ENCODE measurements around the gene ARHGEF11. TPM values are rescaled to one million over a fixed set of nuclear protein-coding genes. Genes with fewer than 3 reads are reported as not detected.

The ARHGEF11 gene
- total RNA-seq, 2 experiments from 2014 or later = 15.3 to 16.6 TPM

DNA sequence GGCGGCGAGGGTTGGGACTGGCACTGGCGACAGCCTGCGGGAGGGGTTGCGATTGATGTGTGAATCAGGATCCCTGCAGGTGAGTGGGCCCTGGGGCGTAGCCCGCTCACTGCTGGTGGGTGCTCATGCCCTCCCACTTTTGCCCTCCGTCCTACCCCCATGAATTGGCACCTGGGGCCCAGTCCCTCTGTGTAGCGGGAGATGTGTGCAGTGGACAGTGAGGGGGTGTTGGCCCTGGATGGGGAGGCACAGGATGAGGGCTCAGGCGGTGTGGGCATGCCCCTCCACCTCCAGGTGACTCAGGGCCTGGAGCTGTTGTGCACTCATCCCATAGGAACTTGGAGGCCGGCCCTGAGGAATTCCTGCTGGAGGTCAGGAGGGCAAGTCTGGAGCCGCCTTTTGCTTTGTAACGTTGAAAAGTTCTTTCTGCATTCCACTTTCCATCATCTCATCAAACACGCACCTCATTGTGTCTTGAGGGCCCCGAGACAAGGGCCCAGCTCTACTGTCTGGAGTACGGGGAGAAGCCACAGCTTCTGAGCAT is 149.0 kb downstream of the ARHGEF11 start:
- DNase-seq = no peak
- ChIA-PET CTCF (interaction anchor here (0.9 kb wide), 1 partner anchor 73 kb away, joined by 3 read pairs; no protein-coding TSS in a partner anchor), POLR2A (no interaction called here)
- Mint-ChIP-seq H3K27ac (peak overlapping the region; percentile 39), H3K36me3 (ENCODE audit: low read depth) (no peaks in the 10 kb centered on the region), H3K4me1 (ENCODE audit: low read depth) (peaks cover 38% of the 10 kb centered on the region), H3K27me3 (ENCODE audit: low read depth) (peaks cover 39% of the 10 kb centered on the region), H3K9me3 (ENCODE audit: insufficient read depth) (no peaks in the 10 kb centered on the region), H3K4me3 (no peak overlapping the region)
- no peak for ATAC-seq

DNA sequence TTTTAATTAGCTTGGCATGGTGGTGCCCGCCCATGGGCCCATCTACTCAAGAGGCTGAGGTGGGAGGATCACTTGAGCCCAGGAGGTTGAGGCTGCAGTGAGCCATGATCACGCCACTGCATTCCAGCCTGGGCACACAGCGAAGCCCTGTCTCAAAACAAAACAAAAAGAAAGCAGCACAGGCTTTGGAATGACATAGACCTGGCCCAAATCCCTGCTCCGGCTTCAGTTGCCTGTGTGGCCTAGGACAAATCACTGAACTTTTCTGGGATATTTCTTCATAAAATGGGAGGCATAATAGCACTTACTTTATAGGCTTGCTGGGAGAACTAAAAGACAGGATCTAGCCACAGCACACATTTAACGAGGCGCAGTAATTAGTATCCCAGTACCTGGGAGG is 149.6 kb downstream of the ARHGEF11 start:
- Mint-ChIP-seq H3K36me3 (ENCODE audit: low read depth) (no peaks in the 10 kb centered on the region), H3K27me3 (ENCODE audit: low read depth) (peaks cover 45% of the 10 kb centered on the region), H3K27ac (no peak overlapping the region), H3K4me1 (ENCODE audit: low read depth) (peaks cover 38% of the 10 kb centered on the region), H3K9me3 (ENCODE audit: insufficient read depth) (no peaks in the 10 kb centered on the region), H3K4me3 (no peak overlapping the region)
- DNase-seq (no peak), ATAC-seq (no peak)
- ChIA-PET POLR2A (no interaction called here), CTCF (interaction anchor here (6.8 kb wide), 1 partner anchor 30 kb away, joined by 93 read pairs; no protein-coding TSS in a partner anchor)

DNA sequence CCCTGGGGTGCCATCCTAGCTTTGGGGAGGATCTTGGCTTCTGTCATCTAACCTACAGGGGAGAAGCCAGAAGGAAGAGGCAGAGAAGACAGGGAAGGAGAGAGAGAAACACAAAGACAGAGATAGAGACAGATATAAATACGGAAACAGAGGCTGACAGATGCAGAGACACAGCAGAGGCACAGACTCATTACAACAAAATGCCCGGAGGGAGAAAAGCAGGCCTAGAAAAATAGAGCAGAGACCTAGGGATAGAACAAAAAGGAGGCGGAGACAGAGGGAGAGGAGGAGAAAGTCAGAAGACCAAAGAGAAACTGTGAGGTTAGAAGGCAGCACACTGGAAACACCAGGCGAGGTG is 150.1 kb downstream of the ARHGEF11 start:
- Mint-ChIP-seq H3K36me3 (ENCODE audit: low read depth) (no peaks in the 10 kb centered on the region), H3K27ac (no peak overlapping the region), H3K4me3 (no peak overlapping the region), H3K27me3 (ENCODE audit: low read depth) (peaks cover 49% of the 10 kb centered on the region), H3K9me3 (ENCODE audit: insufficient read depth) (no peaks in the 10 kb centered on the region), H3K4me1 (ENCODE audit: low read depth) (peaks cover 39% of the 10 kb centered on the region)
- POLR2A ChIA-PET = no interaction called here
- no peak for ATAC-seq
- CTCF ChIA-PET = interaction anchor here (0.8 to 6.8 kb wide), 2 partner anchors 31 to 58 kb away, joined by 4 to 93 read pairs; no protein-coding TSS in a partner anchor
- no peak for DNase-seq

DNA sequence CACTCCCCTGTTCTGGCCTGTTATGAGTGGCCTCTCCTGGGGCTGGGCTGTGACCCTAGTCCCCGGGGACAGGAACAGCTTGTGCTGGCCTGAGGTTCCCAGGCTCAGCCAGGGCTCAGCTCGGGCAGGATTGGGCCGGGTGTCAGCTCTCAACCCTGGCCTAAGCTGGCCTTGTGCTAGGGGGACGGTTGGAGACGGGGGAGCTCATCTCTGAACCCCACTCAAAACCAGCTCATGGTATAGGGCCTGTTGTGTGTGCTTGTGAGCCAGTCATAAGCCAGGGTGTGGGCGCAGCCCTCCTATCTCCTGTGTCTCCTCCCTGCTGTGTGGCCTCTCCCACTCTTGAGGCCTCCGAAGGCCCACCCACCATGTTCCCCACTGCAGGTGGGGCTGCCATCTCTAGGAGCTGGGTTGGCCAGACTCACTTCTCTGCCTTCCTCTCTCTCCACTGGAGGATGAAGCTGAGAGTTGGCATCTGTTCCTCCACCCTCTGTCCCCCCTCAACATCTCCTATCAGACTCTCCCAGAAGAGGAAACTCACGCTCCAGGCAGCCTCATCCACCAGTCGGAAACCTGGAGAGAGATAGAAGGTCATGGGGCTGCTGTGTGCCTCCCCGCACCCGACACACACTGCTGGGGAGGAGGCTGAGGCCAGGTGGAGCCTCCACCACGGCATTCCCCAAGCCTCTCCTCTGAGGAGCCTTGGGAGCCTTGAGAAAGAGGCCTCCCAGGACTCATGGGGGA is 150.7 kb downstream of the ARHGEF11 start:
- no peak overlapping the region for H3K27ac Mint-ChIP-seq
- peaks cover 43% of the 10 kb centered on the region for H3K4me1 Mint-ChIP-seq (ENCODE audit: low read depth)
- peaks cover 51% of the 10 kb centered on the region for H3K27me3 Mint-ChIP-seq (ENCODE audit: low read depth)

DNA sequence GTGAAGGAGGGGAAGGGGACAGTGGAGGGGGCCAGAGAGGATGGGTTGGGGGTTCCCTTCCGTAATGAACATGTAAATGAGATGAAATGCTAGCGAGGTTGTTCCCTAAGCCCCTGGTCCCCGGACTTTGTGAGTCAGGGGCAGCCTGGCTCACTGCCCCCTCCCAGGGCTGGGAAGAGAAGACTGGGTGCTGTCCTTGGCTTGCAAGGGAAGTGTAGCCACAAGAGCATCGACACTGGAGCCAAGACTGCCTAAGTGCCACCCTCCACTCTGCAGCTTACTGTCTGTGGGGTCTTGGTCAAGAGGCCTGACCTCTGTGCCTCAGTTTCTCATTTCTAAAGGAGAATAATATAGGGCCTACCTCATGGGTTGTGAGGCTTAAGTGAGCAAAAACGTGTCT is 151.5 kb downstream of the ARHGEF11 start:
- ATAC-seq (no peak), DNase-seq (no peak)
- ChIA-PET POLR2A (no interaction called here), CTCF (interaction anchor here (1.1 to 6.8 kb wide), 2 partner anchors 32 to 55 kb away, joined by 4 to 93 read pairs; no protein-coding TSS in a partner anchor)
- no peak overlapping the region for H3K27ac Mint-ChIP-seq
- no peaks in the 10 kb centered on the region for H3K9me3 Mint-ChIP-seq (ENCODE audit: insufficient read depth)
- peaks cover 52% of the 10 kb centered on the region for H3K27me3 Mint-ChIP-seq (ENCODE audit: low read depth)
- H3K4me3 Mint-ChIP-seq = no peak overlapping the region
- no peaks in the 10 kb centered on the region for H3K36me3 Mint-ChIP-seq (ENCODE audit: low read depth)
- peaks cover 43% of the 10 kb centered on the region for H3K4me1 Mint-ChIP-seq (ENCODE audit: low read depth)

More for the DNA sequence above, 150.7 kb downstream of the ARHGEF11 start:
- no peaks in the 10 kb centered on the region for H3K36me3 Mint-ChIP-seq (ENCODE audit: low read depth)
- CTCF ChIA-PET = interaction anchor here (0.8 to 6.8 kb wide), 3 partner anchors 31 to 57 kb away, joined by 4 to 93 read pairs (median 4); no protein-coding TSS in a partner anchor
- ATAC-seq (no peak), DNase-seq (no peak)
- POLR2A ChIA-PET = no interaction called here
- H3K4me3 Mint-ChIP-seq = no peak overlapping the region
- no peaks in the 10 kb centered on the region for H3K9me3 Mint-ChIP-seq (ENCODE audit: insufficient read depth)

DNA sequence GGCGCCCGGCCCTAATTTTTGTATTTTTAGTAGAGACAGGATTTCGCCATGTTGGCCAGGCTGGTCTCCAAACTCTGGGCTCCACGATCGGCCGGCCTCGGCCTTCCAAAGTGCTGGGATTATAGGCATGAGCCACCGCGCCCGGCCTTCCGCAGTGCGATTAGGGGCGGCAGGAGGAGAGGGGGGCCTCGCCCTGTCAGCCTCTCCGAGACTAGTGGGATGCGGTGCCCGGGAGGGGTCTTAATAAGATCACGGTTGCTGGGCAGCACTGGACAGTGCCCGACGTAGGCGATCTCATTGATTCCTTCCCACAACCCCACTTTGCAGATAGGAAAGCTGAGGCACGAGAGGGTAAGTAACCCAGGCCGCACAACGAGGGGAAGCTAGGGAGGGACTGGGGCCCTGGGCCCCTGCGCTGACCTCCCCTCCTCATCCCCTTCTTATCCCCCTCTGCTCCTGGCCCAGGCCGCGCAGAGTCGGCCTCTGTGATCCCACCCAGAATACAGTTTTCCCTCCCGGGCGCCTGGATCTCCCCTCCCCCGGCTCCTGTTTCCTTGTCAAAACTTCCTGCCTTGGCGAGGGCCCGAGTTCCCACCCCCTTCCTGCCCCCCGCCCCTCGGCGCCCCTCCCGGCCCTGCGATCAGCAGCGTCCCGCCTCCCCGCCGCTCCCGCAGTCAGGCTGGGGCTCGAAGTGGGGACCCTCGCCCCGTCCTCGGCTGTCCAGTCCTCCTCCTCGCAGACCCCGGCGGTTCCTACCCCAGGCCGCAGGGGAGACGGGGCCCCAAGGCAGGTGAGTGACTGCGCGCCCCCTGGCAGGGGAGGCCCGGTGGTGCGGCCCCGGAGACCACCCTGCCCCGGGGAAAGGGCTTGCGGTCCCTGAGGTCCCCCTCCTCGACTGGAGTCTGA is 152.2 kb downstream of the ARHGEF11 start, which contains the start of gene PEAR1:
Gene PEAR1 (plus strand): TSS at position 671 of the 906 bp plus-strand sequence. CDS start 10,209 bp downstream, outside the sequence.
- POLR2A ChIA-PET = interaction anchor here (0.8 kb wide), 1 partner anchor 165 kb away, joined by 3 read pairs; the partner anchor contains the start of genes ISG20L2 and METTL25B

DNA sequence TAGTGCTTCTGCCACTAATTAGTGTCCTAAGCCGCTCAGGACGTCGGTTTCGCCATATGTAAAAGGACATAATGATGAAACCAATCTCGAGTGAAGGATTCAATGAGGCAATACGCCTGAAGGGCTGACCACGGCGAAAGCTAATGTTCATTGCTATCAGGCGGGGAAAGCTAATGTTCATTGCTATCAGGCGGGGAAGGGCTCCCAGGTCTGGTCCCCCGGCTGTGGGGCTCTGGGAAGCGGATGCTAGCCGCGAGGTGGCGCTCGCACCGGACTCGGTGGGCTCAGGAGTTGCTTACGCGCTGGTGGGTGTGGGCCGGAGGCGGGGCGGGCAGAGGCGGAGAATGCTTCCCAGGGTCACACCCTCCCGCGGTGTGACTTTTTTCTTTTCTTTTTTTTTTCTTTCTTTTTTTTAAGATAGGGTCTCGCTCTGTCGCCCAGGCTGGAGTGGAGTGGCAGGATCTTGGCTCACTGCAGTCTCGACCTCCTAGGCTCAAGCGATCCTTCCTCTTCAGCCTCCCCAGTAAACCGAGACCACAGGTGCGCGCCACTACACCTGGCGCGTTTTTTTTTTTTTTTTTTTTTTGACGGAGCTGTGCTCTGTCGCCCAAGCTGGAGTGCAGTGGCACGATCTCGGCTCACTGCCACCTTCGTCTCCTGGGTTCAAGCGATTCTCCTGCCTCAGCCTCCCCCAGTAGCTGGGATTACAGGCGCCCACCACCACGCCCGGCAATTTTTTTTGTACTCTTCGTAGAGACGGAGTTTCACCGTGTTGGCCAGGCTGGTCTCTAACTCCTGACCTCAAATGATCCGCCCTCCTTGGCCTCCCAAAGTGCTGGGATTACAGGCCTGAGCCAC is 153.1 kb downstream of the ARHGEF11 start:
- H3K4me3 Mint-ChIP-seq = peak overlapping the region; percentile 67
- DNase-seq (peak; percentile 92), ATAC-seq (peak; percentile 97)
- no peaks in the 10 kb centered on the region for H3K9me3 Mint-ChIP-seq (ENCODE audit: insufficient read depth)
- H3K4me1 Mint-ChIP-seq (ENCODE audit: low read depth) = peaks cover 29% of the 10 kb centered on the region
- H3K36me3 Mint-ChIP-seq (ENCODE audit: low read depth) = no peaks in the 10 kb centered on the region
- H3K27ac Mint-ChIP-seq = no peak overlapping the region
- CTCF ChIA-PET = interaction anchor here (0.6 to 8.9 kb wide), 25 partner anchors 9 to 629 kb away, joined by 3 to 138 read pairs (median 6); partner anchors contain the start of genes CRABP2, INSRR, ISG20L2 and LRRC71
- H3K27me3 Mint-ChIP-seq (ENCODE audit: low read depth) = peaks cover 50% of the 10 kb centered on the region
- POLR2A ChIA-PET = interaction anchor here (0.8 to 1.0 kb wide), 2 partner anchors 35 to 164 kb away, joined by 3 to 4 read pairs; partner anchors contain the start of genes ISG20L2 and METTL25B

More for the DNA sequence above, 152.2 kb downstream of the ARHGEF11 start, which contains the start of gene PEAR1:
- ATAC-seq (no peak), DNase-seq (no peak)
- H3K36me3 Mint-ChIP-seq (ENCODE audit: low read depth) = no peaks in the 10 kb centered on the region
- H3K4me1 Mint-ChIP-seq (ENCODE audit: low read depth) = peaks cover 38% of the 10 kb centered on the region
- H3K4me3 Mint-ChIP-seq = peak within 1 kb of the TSS; percentile 67
- no peaks in the 10 kb centered on the region for H3K9me3 Mint-ChIP-seq (ENCODE audit: insufficient read depth)
- peaks cover 50% of the 10 kb centered on the region for H3K27me3 Mint-ChIP-seq (ENCODE audit: low read depth)
- no peak within 1 kb of the TSS for H3K27ac Mint-ChIP-seq
- CTCF ChIA-PET = interaction anchor here (0.6 to 8.9 kb wide), 12 partner anchors 22 to 629 kb away, joined by 3 to 138 read pairs (median 34); partner anchors contain the start of genes CRABP2, INSRR, ISG20L2 and LRRC71

DNA sequence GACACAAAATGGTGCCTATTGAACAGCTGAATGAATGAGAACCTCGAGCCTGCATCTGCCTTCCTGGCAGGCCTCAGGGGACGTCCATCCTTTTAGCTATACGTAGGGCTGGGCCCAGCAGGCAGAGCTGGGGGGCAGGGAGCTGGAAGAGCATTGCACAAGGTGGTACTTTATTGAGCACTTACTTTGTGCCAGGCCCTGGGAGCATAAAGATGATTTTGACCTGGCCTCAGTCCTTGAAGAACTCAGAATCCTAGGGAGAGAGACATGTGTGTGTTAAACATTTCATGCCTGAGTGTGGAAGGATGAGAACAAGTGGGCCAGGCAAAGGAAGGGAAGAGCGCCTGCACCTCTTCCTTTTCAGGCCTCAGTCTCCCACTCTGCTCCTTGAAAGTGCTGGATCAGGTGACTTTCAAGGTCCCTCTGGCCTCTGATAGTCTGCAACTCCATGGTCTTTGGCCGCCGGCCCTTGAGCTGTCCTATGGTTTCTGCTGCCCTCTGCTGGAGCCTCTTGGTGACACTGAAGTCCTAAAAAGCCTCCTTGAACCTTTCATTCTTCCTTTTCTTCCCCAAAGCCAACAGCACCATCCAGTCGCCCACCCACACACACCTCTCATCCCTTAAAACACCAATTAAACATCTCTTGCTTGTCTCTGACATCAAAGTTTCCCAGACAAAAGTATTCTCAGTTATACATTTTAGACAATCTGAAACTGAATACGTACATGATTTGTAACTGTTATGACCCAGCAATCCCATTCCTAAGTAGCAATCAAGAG is 155.6 kb downstream of the ARHGEF11 start:
- ChIA-PET CTCF (interaction anchor here (0.7 to 8.9 kb wide), 43 partner anchors 10 to 266 kb away, joined by 3 to 138 read pairs (median 6); partner anchors contain the start of genes INSRR, ISG20L2, METTL25B and MRPL24), POLR2A (interaction anchor here (0.7 to 1.4 kb wide), 2 partner anchors 52 to 89 kb away, joined by 3 read pairs; no protein-coding TSS in a partner anchor)
- H3K27ac Mint-ChIP-seq = no peak overlapping the region
- DNase-seq (peak; percentile 74), ATAC-seq (no peak)
- no peaks in the 10 kb centered on the region for H3K9me3 Mint-ChIP-seq (ENCODE audit: insufficient read depth)
- H3K36me3 Mint-ChIP-seq (ENCODE audit: low read depth) = no peaks in the 10 kb centered on the region
- peaks cover 57% of the 10 kb centered on the region for H3K27me3 Mint-ChIP-seq (ENCODE audit: low read depth)
- H3K4me3 Mint-ChIP-seq = no peak overlapping the region
- peaks cover 23% of the 10 kb centered on the region for H3K4me1 Mint-ChIP-seq (ENCODE audit: low read depth)

DNA sequence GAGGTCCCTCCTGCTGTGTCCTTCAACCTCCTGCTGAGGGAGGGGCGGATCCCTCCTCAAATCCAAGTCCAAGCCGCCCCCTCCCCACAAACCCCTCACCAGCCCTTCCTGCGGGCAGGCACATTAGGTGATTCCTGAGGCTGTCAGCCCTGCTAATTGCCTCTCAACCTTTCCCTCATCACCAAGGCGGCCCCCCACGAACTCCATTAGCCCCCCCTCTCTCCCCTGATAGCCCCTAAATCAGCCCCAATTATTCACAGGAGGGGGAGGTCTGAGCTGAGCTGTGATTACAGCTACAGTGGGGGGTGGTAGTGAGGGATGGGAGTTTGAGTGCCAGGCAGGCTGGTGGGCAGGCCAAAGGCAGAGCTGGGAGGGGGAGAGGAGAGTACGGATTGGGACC is 157.8 kb downstream of the ARHGEF11 start:
- Mint-ChIP-seq H3K27me3 (ENCODE audit: low read depth) (peaks cover 50% of the 10 kb centered on the region), H3K9me3 (ENCODE audit: insufficient read depth) (no peaks in the 10 kb centered on the region), H3K27ac (no peak overlapping the region), H3K4me3 (no peak overlapping the region), H3K36me3 (ENCODE audit: low read depth) (no peaks in the 10 kb centered on the region), H3K4me1 (ENCODE audit: low read depth) (peaks cover 16% of the 10 kb centered on the region)
- DNase-seq = no peak
- ChIA-PET CTCF (interaction anchor here (0.8 to 8.9 kb wide), 9 partner anchors 12 to 198 kb away, joined by 3 to 138 read pairs (median 54); partner anchors contain the start of genes INSRR, ISG20L2, METTL25B and NTRK1), POLR2A (no interaction called here)
- no peak for ATAC-seq

DNA sequence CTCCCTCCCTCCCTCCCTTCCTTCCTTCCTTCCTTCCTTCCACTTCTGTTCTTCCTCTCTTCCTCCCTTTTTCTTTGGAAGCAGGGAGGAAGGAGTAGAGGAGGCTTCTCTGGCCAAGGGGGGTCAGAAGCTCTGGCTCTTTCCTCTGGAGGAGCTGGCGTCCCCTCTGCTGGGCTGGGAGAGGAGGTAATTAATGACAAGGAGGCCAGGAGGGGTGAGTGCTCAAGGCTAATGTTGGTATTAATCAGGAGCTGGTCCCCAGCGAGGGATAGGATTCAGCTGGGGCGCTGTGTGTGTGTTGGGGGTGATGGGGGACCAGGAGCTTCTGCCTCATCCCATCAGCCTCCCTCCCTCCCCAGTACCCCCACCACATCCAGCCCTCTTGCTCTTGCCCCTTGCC is 158.2 kb downstream of the ARHGEF11 start:
- Mint-ChIP-seq H3K27me3 (ENCODE audit: low read depth) (peaks cover 50% of the 10 kb centered on the region), H3K4me1 (ENCODE audit: low read depth) (peaks cover 12% of the 10 kb centered on the region), H3K36me3 (ENCODE audit: low read depth) (no peaks in the 10 kb centered on the region), H3K4me3 (no peak overlapping the region), H3K27ac (no peak overlapping the region), H3K9me3 (ENCODE audit: insufficient read depth) (no peaks in the 10 kb centered on the region)
- ATAC-seq = no peak
- CTCF ChIA-PET = interaction anchor here (0.8 to 8.9 kb wide), 8 partner anchors 12 to 198 kb away, joined by 3 to 93 read pairs (median 37); partner anchors contain the start of genes ISG20L2 and METTL25B
- DNase-seq = no peak
- POLR2A ChIA-PET = no interaction called here

Measured in activated CD8-positive, alpha-beta T cell treated with anti-CD3 and anti-CD28 coated beads, Interleukin-2, amount 10 ng/mL, durations not matched to agents 7 days and 5 days (primary cell).